UCSD-AML1 (cell line): ENCODE data around the gene MINDY4.

Experiments
- DNase-seq: peaks from one replicate; lab custom pipeline; 2025; ENCODE audit not compliant: unreplicated experiment; lab: John Stamatoyannopoulos, UW

Gene MINDY4

DNA sequence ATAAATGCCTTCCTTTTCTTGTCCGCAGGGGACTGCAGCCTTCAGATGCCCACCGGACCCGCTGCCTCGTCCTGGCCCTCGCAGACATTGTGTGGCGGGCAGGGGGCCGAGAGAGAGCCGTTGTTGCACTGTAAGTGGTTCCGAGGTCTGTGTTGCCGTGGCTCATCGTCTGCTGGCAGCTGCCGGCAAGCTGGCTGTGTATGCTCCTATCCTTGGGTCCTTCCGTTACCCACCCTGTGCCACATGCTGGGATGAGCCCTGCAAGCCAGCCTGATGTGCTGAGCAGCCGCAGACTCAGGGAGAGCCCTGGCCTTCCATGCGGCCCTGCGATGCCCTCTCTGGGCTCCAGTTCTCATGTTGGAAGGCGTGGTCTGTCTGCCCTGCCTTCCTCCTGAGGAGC is 79.2 kb downstream of the MINDY4 start:
- DNase-seq = no peak

DNA sequence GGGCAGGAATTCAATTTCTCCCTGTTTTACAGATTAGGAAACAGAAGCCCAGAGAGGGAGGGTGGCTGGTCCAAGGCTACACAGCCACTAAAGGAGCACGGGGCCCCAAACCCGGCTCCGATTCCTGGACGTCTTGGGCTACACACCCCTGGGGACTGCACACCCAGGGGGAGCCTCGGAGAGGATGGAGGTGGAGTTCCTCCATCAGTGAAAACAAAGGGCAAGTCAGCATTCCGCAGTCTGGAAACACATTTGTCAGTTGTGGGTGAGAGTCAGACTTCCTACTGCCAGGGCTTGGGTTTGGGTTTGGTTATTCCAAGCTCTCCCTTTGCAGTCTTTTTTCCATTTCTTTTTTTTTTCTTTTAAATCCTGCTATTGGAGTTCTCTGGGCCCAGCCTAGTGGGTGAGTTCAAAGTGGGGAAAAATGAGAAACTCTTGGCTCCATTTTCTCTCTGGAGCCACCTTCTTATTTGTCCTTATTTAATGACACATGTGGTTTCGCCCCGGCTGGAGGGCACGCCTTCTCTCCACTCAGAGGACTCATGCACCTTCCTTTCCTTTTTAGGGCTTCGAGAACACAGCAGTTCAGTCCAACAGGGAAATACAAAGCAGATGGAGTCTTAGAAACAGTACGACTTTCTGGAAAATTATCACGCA is 80.6 kb downstream of the MINDY4 start:
- no peak for DNase-seq

DNA sequence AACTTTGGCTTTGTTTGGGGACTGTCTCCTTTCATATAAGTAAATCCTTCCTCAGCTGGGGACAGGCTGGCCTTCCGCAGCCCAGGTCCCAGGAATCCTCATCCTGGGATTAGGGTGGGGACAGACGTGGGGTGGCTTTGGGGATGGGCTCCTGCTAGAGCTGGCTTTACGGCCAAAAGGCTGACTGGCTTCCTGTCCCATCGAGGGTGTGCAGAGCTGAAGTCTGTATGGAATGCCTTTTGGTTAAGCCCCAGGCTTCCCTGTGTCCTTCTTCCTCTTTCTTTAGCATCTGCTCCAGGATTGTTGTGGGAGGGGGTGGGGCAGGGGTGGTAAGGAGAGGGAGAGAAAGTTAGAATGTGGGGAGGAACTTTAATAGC is 81.1 kb downstream of the MINDY4 start:
- no peak for DNase-seq

DNA sequence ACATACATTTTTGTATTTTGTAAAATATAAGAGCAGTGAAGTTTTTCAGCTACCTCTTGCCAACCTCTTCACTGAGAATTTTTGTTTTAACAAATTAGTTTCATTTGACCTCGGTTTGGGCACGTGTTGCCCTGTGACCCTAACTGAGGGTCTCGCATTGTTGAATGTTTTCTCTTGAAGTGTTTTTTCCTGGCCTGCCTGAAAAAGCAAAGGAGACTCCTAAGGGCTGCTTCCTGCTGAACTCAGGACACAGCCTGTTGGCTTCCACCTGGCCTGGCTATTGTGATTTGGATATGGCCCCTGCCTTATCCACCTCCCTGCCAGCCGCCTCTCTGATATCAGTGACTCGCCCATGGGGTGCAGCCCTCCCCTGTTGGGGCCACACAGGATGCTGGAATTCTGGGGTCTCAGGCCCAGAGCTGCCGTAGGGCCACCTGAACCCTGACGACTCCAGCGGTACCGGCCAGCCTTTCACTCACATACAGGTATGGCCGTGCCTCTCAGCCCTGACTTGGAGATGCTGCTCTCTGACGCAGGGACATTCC is 81.6 kb downstream of the MINDY4 start:
- DNase-seq = no peak

DNA sequence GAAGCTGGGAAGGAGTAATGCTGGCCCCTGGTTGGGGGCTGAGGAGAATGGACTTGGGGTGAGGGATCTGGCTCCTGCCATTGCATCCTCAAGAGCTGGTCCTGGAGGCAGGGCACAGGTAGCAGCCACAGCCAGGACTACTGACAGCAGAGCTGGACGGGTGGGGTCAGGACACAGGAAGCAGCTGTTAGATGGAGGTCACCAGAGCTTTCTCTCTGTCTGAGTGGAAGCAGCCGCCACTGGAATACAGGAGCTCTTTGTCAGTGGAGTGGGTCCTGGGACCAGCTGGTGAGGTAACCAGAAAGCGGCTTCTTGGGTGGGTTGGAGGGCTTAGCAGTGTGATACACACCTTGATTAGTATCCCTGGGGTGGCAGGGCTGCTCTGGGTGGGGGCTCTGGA is 82.4 kb downstream of the MINDY4 start:
- no peak for DNase-seq

DNA sequence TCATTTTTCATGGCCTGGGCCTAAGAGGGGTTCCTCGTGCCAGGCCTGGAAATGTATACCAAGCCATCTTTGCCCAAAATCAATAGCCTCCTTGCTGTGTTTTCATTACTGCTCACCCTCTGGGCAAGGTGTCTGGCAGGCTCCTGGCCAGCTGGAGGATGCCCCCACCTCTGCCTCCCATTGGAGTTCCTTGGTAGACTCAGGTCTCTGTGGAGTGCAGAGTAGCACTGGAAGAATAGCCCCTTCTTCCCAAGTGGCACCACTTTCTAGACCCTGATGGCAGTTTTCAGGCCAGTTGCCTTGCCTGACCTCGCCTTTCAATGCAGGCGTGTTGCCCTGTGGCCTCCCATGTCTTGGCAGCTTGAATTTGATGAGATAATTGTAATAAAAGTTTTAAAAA is 84.7 kb downstream of the MINDY4 start:
- DNase-seq = no peak

DNA sequence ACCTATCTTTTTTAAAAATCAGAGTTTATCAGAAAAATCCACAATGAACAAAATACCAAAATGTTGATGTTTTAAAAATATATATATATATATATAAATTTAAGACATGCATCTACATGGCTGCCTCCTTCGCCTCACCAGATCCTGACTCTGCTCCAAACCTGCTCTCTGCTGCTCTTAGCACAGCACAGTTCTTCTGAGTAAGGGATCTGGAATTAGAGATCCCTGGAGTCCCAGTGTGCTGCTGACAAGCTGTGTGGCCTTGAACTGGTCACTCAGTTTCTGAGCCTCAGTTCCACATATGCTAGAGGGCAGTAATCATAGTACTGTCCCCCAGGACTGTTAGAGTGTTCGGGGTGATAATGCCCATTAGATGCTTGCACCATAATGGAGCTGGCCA is 87.4 kb downstream of the MINDY4 start:
- DNase-seq = no peak

DNA sequence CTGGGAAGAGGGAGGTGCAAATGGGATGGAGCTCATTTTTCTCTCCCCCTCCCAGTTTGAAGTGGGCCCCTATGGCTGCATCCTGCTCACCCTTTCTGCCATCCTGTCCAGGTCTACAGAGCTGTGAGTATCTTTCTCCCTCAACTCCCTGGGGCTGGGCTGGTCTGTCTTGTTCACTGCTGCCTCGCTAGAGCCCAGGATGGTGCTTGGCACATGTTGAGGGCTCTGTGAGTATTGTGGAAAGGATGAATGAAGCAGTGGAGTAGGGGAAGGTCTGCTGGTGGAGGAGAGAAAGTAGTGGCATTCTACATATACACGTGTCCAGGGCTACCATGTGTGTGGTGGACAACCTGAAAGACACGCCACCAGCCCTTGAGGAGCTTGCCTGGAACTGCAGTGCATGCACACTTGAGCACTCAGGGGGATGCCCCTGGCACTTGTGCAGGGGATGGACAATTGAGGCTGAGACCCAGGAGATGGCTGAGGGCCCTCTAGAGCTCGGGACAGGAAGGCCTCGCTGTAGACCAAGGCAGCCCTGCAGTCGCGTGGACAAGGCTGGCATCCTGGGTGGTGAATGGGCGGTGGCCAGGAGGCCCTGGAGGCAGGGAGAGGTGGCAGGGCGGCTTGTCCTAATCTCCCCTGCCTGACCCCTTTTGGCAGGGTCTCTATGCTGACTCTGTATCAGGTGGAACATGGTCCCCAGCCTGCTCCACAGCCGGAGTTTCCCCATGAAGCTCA is 88.2 kb downstream of the MINDY4 start:
- DNase-seq = no peak

DNA sequence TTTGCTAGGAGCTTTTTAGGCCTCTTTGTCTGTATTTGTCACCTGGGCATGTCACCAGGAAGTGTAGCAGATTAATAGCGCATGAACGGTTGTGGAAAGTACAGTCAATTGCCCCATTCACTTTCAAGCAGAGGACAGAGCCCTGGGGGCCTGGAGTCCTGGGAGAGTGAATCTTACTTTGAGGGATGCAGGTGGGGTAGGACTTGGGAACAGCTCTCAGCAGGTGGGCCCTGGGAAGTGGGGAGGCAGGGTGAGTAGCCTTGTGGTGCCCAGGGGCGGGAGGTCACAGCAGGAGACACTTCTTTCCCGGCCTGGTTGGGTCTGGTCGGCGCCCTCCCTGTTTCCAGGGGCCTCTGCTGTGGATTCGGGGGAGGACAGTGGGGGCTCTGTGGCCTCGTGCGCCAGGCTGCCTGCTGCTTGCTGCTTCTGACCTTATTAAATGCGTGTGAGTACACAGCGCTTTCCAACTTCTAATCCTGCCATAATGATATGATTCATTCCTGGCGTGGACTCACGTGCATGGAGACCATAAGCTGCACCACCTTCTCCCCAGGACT is 88.8 kb downstream of the MINDY4 start:
- no peak for DNase-seq

DNA sequence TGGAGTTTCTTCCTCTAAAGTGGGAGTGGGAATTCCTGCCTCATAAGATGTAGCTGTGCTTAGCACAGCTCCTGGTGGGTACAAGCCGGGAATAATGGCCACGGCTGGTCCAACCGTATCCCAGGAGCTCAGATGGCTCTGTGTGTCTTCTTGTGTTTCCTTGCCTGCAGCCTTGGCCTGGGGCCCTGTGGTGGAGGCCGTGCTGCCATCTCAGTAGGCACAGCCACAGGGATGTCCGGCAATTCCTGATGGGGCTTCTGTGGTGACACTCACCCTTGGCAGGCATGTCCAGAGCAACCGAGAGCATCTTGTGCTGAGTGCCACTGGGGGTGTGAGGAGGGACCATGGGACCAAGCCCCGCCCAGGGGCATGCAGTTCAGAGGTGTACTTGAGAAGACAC is 90.4 kb downstream of the MINDY4 start:
- DNase-seq = no peak

DNA sequence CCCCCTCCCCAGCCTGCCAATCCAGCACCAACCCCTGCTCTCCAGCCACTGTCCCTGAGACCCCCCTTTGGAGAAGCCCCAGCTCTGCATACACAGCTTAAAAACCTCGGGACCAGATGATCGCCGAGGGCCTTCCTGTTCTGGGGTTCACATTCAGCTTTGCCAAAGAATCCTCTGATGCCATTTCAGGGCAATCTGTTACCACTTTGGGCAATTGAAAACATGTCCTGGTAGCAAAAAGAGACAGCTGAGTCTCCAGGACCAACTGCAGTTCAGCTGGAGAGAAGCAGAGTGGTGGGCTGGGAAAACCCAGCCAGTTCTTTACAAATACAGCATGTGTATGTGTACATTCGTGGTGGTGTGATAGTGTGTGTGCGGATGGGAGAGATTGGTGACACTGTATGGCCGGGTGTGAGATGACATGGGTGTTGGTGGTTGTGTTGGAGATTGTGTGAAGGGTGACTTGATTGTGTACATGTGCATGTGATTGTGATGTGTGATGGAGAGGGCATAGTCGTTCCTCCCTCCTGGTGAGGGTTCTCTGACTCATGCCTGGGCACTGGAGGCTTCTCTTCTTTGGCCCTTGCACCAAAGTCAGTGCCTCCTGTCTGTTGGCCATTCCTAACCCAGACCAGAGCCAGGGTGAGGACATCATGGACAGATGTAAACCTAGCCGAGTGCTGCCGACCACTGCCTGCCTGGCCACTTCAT is 91.9 kb downstream of the MINDY4 start:
- no peak for DNase-seq

DNA sequence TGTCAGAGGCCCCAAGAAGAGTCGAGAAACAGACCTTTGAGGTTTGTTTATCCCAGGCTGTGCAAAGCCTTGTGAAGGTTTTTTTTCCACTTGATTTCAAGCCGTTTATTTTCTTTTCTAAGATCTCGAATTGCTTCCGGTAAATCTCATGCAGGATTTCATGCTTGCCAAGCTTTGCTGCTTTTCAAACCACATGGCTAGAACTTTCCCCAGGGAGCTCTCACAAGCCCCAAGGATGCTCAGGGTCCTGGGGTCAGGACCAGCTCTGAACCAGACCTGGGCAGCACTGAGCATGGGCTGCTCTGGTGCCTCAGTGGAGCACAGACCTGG is 92.5 kb downstream of the MINDY4 start:
- no peak for DNase-seq

DNA sequence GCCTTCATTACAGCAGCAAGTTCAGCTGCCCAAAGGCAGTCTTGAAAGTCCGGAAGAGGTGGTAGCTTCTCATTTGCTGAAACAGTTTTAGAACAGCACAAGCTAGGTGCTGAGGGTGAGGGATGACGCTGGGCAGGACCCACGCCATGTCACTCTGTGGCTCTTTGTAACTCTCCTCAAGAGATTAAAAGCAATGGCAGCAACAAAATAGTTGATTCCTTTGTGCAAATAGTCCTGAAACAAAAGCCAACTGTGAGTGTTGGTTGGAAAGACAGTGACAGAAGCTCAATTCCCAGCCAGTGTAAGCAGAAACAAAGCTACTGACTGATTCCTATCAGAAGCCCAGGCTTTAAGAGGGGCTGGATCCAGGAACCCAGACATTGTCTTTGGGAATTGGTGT is 92.9 kb downstream of the MINDY4 start:
- no peak for DNase-seq

DNA sequence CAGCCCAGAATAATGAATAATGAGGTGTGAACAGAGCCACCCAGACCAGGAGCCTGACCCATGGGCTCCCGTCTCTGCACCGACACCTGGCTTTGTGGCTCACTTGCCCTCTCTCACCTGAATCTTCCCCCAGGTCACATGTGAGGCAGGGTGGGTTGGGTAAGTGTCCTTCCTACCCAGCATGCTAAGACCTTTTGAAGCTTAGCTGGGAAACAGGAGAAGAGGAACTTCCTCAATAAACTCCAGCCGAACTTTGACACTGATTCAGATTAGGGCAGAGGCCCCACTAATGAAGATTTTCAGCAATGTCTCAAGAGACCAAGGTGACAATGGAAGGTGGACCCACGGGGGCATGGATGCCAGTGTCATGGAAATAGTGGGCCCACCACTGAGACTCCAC is 93.9 kb downstream of the MINDY4 start:
- DNase-seq = no peak

DNA sequence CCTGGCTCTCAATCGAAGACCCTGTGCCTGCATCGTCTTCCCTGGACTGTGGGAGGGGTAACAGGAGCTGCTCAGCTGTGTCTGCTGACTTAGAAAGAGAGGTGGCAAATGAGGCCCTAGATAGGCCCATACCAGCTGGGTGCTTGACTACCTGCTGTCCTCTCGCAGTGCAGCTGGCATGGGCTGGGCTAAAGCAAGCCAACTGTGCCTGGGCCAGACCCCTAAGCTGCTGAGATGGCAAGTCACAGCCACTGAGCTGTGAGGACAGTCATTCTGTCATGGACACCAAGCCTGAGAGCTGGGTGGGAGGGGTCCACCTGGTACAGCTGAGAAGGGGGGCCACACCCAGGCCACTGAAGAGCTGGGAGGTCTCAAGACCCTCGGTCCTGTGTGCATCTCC is 94.6 kb downstream of the MINDY4 start:
- no peak for DNase-seq

DNA sequence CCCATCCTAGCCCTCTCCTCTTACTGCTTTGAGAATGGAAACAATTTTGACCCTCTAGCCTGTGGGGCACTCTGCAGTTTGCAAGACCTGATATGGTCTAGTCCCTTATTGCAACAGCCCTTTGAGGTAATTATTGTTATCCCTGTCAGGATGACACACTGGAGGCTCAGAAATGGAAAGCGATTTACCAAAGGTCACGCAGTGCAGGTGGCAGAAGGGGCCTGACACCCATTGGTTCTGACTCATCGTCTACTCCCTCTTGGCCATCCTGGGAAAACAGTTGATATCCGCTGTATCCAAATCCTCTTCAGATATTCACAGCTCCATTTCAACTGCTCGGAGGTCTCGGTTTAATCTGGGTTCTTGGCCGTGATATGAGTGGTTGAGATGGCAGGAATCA is 95.7 kb downstream of the MINDY4 start:
- DNase-seq = no peak

DNA sequence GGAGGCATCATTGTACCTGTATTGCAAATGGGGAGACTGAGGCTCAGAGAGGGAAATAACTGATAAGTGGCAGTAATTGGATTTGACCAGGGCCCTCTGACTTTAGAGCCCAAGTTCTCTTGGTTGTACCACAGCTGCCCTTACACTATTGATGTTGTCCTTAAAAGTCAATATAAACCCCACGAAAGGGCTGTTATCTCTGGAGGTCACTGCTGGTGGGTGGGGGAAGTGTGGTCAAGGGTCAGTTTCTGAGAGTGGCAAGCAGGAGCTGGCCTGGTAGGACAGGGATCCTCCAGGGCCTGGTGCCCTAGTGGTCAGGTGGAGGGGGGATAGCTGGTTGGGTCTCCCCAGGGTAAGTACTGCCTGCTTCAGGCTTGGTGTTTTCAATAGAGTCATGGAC is 96.3 kb downstream of the MINDY4 start:
- DNase-seq = no peak

DNA sequence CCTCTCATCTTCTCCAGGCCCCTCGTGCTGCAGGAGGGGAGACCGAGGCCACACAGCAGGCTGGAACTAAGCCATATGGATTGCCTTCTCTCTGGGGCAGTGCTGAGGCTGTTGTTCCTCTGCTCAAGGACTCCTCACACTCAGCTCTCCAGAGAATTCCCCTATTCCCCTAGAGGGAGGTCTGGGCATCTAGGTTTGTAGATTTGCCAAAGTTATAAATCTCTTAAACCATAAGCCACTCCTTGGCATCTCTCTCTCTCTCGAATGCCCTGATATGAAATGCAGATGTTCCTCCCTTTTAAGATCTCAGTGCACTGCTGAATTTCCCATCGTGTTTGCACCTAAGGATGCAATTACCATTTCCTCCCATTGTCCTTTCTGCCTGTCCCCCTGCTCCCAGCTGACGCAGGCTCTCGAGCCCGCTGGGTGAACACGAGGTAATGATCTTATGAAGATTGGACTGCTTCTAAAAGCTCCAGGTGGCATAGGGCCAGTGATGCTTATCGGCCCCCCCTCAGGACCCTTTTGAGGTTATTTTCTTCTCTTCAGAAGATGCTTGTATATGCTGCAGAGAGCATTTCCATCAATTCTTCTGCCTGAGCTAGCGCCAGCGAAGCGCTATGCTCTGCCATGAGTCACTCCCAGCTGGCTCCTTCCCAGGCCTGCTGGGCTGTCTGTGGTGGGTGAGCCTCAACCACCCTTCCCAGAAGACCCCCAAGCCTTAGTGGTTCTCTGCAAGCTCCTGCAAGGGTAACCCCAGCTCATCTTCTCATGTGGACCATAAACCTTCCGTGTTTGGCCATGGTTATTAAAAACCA is 98.8 kb downstream of the MINDY4 start:
- no peak for DNase-seq

DNA sequence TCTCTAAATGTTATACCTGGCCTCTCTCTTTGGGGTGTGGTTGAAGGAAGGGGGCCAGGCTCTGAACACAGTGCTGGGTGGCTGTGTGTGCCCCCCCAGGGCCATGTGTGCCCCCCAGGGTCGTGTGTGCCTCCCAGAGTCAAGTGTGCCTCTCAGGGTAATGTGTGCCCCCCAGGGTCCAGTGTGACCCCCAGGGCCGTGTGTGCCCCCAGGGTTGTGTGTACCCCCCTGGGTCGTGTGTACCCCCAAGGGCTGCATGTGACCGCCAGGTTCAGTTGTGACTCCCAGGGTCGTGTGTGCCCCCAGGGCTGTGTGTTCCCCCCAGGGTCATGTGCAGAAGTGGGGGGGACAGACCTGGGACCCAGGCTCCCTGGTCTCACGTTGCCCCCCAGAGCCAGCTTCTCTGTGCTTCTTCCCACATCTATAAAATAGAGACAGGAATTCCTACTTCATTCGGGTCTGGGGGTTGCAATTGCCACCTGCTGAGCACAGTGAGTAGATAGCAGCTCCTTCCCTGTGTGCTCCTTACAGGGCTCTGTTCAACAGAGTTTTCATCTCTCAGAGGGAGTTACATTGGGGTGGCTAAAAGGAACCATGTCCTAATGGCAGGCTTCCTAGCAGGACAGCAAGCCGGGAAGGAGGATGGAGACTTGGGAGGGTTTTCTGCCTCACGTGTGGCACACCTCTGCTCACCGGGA is 99.8 kb downstream of the MINDY4 start:
- DNase-seq = no peak

DNA sequence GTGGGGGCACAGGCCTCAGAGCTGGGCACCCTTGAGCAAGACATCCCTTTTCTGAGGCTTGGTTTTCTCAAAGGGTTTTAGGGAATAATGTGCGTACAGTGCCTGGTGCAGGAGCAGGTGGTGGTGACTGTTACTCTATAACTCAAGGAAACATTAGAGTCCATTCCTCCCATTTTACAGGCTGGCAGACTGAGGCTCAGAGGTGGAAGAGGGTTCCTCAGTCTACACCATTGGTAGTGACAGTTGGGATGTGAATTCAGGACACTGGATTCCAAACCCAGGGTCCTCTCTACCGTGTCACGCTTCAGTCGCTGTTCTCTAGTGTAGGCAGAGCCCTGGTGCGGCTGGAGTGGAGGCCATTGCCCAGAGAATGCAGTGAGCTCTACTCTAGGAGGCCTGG is 100.4 kb downstream of the MINDY4 start:
- no peak for DNase-seq

DNA sequence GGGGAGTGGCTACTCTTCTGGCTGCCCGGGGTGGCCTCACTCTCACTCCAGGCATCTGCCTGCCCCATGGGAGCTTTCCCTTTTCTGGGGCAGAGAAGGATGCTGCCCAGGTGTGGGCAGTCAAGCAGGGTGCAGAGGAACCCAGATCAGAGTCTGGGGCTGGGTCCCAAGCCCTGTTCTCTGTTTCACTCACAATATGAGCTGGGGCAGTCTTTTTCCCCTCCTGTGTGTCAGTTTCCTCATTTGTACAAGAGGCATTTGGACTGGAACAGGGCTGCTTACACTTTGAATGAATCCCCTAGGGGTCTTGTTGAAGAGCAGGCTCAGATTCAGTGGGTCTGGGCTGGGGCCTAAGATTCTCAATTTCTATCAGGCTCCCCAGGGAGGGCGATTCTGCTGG is 102.0 kb downstream of the MINDY4 start:
- no peak for DNase-seq
